T-cell (primary cell): ENCODE results near the gene CHD5. TPM values are rescaled to one million over a fixed set of nuclear protein-coding genes. Genes with fewer than 3 reads are reported as not detected.

Source experiments
- ATAC-seq, 4 experiments: fragments of 200-7000 bp in 3 of 4; fragments of 150-1000 bp in 1 of 4; cut with Tn5 transposase; replicated peaks in 1 of 4; 1 replicate in 3 of 4; 2 replicates in 1 of 4; pipeline ENCODE4 v1.10.0; 2021; ENCODE audit warnings: moderate library complexity in 3 of 4, mild to moderate bottlenecking in 2 of 4, moderate number of reproducible peaks in 1 of 4
- CTCF ChIA-PET, 2 donors: fragments of 300-600 bp; sonication (Branson Sonifier 250); formaldehyde crosslinking; loops; one replicate each; lab custom pipeline; 2022; ENCODE audit warnings: antibody characterized with exemption in 2 of 2; lab: Charles Lee
- POLR2A ChIA-PET, 2 donors: fragments of 300-600 bp; sonication (Branson Sonifier 250); formaldehyde crosslinking; loops; one replicate each; lab custom pipeline; 2022; ENCODE audit warnings: antibody characterized with exemption in 2 of 2; lab: Charles Lee
- DNase-seq, 35 experiments: peaks; one replicate each; pipeline versions ENCODE4 v3.0.0 to v3.0.0-alpha.2; 2013 to 2023
- H3K27ac ChIP-seq: one replicate; pipeline ENCODE4 v1.5.1; 2013; ENCODE audit warnings: low read length
- H3K27me3 ChIP-seq, 2 experiments: replicated peaks in 1 of 2; 1 replicate in 1 of 2; 2 replicates in 1 of 2; pipeline versions ENCODE4 v1.6.1 to v1.7.0; 2013; ENCODE audit warnings: low read length in 1 of 2, mixed read lengths in 1 of 2; ENCODE audit not compliant: control insufficient read depth in 2 of 2, insufficient read depth in 2 of 2; ENCODE audit errors: extremely low read depth in 1 of 2
- H3K36me3 ChIP-seq, 2 donors: 1 replicate in 1 of 2; 2 replicates in 1 of 2; pipeline versions ENCODE4 v1.6.1 to v1.7.0; 2013; ENCODE audit warnings: low read length in 1 of 2; ENCODE audit not compliant: control insufficient read depth in 2 of 2, insufficient read depth in 1 of 2; ENCODE audit errors: extremely low read depth in 1 of 2
- H3K4me1 ChIP-seq, 2 experiments: 1 replicate in 1 of 2; 2 replicates in 1 of 2; pipeline versions ENCODE4 v1.6.1 to v1.7.0; 2013; ENCODE audit warnings: low read length in 2 of 2, mixed read lengths in 1 of 2; ENCODE audit not compliant: insufficient read depth in 2 of 2, control insufficient read depth in 1 of 2; ENCODE audit errors: extremely low read depth in 1 of 2
- H3K4me3 ChIP-seq, 2 donors: 1 replicate in 1 of 2; 2 replicates in 1 of 2; pipeline versions ENCODE4 v1.5.1 to v1.7.0; 2013; ENCODE audit warnings: mild to moderate bottlenecking in 2 of 2, low read length in 1 of 2, moderate library complexity in 1 of 2; ENCODE audit not compliant: control insufficient read depth in 1 of 2; ENCODE audit errors: extremely low read depth in 1 of 2
- H3K9me3 ChIP-seq: 2 replicates; pipeline ENCODE4 v1.7.0; 2013
- H3K27ac Mint-ChIP-seq, 2 donors: one replicate each; pipeline ENCODE4 v1.8.0; 2020 to 2021; ENCODE audit warnings: mild to moderate bottlenecking in 2 of 2, mixed read lengths in 2 of 2
- H3K27me3 Mint-ChIP-seq, 2 donors: one replicate each; pipeline ENCODE4 v1.8.0; 2021 to 2022; ENCODE audit warnings: mixed read lengths in 2 of 2
- H3K36me3 Mint-ChIP-seq: one replicate; pipeline ENCODE4 v1.8.0; 2021; ENCODE audit warnings: mixed read lengths
- H3K4me1 Mint-ChIP-seq, 3 donors: one replicate each; pipeline ENCODE4 v1.8.0; 2020 to 2022; ENCODE audit warnings: mixed read lengths in 3 of 3, mild to moderate bottlenecking in 1 of 3
- H3K4me3 Mint-ChIP-seq, 3 donors: one replicate each; pipeline ENCODE4 v1.8.0; 2020 to 2022; ENCODE audit warnings: mild to moderate bottlenecking in 3 of 3, mixed read lengths in 3 of 3, moderate library complexity in 3 of 3
- H3K9me3 Mint-ChIP-seq, 3 donors: one replicate each; pipeline ENCODE4 v1.8.0; 2020 to 2022; ENCODE audit warnings: mixed read lengths in 3 of 3
- WGBS: methylation state at CpG from one replicate; pipeline ENCODE4 v1.1.5; 2013; ENCODE audit warnings: missing lambda C conversion rate; ENCODE audit not compliant: insufficient coverage; 5-methylcytosine and 5-hydroxymethylcytosine counted together
- total RNA-seq, 35 experiments: library from RNA in 6 of 35; stranded (reverse) in 6 of 35; fragments of 120-200 nt in 1 of 35; gene quantifications; one replicate each; pipeline versions ENCODE4 v1.2.1 to v1.2.4 and lab custom pipeline; 2013 to 2026

The CHD5 gene
- total RNA-seq, 5 donors from 2014 or later (not counting 1 experiment from before 2014, with no cell fraction given): 0.05 to 0.23 (median 0.16) TPM

DNA sequence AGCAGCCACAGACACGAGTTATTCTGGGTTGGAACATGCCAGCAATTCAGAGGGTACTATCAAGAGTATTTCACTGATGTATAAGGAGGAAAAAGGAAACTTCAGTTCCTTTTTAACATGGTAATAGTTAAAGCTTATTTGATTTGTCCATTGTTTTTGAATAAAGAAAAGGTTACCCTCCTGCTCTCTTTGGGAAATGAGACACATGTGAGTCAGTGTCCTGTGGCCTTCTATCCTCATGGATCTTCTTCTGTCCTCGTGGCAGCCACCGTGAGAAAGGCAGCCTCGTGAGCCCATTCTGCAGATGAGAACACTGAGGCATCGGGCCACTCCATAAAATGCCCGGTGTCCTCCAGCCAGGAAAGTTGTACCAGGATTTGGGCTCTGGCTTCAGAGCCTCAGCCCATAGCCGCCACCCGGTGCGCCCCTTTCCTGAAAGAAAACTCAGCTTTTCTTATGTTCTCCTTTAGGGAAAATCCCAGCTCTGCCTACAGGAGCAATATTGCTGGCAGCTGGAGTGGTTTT is 109.6 kb downstream of the CHD5 start:
- POLR2A ChIA-PET: no interaction called here
- H3K9me3 Mint-ChIP-seq: no peaks in the 10 kb centered on the region
- peaks cover 11% of the 10 kb centered on the region for H3K36me3 Mint-ChIP-seq
- Histone ChIP-seq H3K4me1 (peaks cover 0 to 5% of the 10 kb centered on the region in 2 experiments), H3K4me3 (no peak overlapping the region), H3K27me3 (no peaks in the 10 kb centered on the region), H3K36me3 (peaks cover 31 to 62% of the 10 kb centered on the region in 2 donors), H3K9me3 (no peaks in the 10 kb centered on the region), H3K27ac (no peak overlapping the region)
- ATAC-seq (no peak), DNase-seq (no peak)
- CTCF ChIA-PET: interaction anchor here in 1 of 2 donors (0.6 kb wide), 1 partner anchor 1718 kb away, joined by 3 read pairs; no protein-coding TSS in a partner anchor
- H3K4me3 Mint-ChIP-seq: no peak overlapping the region
- 94% methylated on average over 6 of the region's 9 CpGs for WGBS
- H3K27ac Mint-ChIP-seq: no peak overlapping the region
- peaks cover 0 to 14% (median 4%) of the 10 kb centered on the region in 3 donors for H3K4me1 Mint-ChIP-seq
- no peaks in the 10 kb centered on the region for H3K27me3 Mint-ChIP-seq

DNA sequence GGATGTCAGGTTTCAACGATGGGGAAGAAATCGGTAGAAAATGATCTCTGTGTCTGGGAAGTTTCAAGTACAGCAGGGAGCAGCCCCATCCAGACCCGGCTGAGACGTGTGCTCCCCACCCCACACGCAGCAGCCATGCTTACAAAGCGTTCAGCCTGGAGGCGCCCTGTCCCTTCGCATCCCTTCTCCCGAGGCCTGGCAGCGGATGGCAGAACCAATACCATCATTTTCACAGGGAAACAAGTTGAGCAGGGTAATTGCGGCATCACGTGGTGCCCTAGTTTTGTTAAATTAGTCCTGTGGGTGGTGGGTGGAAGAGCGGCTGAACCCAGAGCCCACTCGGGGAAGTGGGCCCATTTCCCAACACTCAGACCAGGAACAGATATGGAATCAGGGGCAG is 110.5 kb downstream of the CHD5 start:
- H3K4me3 Mint-ChIP-seq: no peak overlapping the region

DNA sequence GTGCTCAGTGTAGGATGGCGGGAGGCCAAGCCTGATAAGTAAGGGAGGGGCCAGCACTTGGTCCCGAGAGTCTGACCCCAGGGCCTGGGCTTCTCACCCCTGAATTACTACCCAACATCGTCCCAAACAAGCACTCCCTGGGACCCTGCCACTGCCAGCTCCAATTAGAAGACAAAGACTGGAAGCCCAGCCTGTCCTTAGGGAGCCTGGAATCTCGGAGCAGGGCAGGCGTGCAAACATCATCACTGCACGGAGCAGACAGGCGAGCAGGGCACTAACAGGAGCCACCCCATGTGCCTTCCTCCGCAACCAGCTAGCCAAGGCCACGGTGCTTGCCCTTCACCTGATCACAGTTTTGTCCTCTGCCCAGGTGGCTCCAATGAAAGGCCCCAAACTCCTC is 111.2 kb downstream of the CHD5 start:
- peaks cover 0 to 16% (median 4%) of the 10 kb centered on the region in 3 donors for H3K4me1 Mint-ChIP-seq
- Histone ChIP-seq H3K27ac (no peak overlapping the region), H3K4me3 (no peak overlapping the region), H3K36me3 (peaks cover 28 to 56% of the 10 kb centered on the region in 2 donors), H3K4me1 (peaks cover 0 to 8% of the 10 kb centered on the region in 2 experiments), H3K27me3 (no peaks in the 10 kb centered on the region), H3K9me3 (no peaks in the 10 kb centered on the region)
- H3K9me3 Mint-ChIP-seq: no peaks in the 10 kb centered on the region
- peaks cover 6% of the 10 kb centered on the region for H3K36me3 Mint-ChIP-seq
- no peak overlapping the region for H3K4me3 Mint-ChIP-seq
- WGBS: over 99% methylated on average over 9 of the region's 9 CpGs
- ATAC-seq: no peak
- DNase-seq: no peak
- CTCF ChIA-PET: no interaction called here
- POLR2A ChIA-PET: no interaction called here
- no peaks in the 10 kb centered on the region for H3K27me3 Mint-ChIP-seq
- H3K27ac Mint-ChIP-seq: no peak overlapping the region

More for the DNA sequence above, 110.5 kb downstream of the CHD5 start:
- Histone ChIP-seq H3K9me3 (no peaks in the 10 kb centered on the region), H3K4me3 (no peak overlapping the region), H3K4me1 (peaks cover 0 to 6% of the 10 kb centered on the region in 2 experiments), H3K27me3 (no peaks in the 10 kb centered on the region), H3K36me3 (peaks cover 31 to 61% of the 10 kb centered on the region in 2 donors), H3K27ac (no peak overlapping the region)
- no peaks in the 10 kb centered on the region for H3K9me3 Mint-ChIP-seq
- DNase-seq: no peak
- WGBS: 95% methylated on average over 4 of the region's 14 CpGs
- ChIA-PET POLR2A (no interaction called here), CTCF (no interaction called here)
- H3K27ac Mint-ChIP-seq: no peak overlapping the region
- no peak for ATAC-seq
- H3K36me3 Mint-ChIP-seq: peaks cover 4% of the 10 kb centered on the region
- H3K4me1 Mint-ChIP-seq: peaks cover 0 to 16% (median 4%) of the 10 kb centered on the region in 3 donors
- H3K27me3 Mint-ChIP-seq: no peaks in the 10 kb centered on the region

DNA sequence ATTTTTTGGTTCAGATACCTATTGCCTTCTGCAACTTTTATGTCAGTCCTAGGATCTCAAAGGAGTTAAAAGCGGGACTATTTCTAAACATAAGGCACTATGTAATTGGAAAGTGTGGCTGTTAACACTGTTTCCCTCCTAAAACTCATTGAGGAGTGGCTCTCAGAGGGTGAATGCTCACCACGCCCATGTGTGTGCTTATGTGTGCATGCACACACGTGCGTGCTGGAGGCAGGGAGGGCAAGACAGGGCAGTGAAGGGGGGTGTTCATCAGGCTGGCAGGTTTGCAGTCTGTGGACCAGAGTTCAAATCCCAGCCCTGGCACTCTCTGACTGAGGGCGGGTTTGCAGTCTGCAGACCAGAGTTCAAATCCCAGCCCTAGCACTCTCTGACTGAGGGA is 112.0 kb downstream of the CHD5 start:
- Histone ChIP-seq H3K36me3 (peaks cover 20 to 47% of the 10 kb centered on the region in 2 donors), H3K9me3 (no peaks in the 10 kb centered on the region), H3K27me3 (no peaks in the 10 kb centered on the region), H3K27ac (no peak overlapping the region), H3K4me1 (peaks cover 0 to 8% of the 10 kb centered on the region in 2 experiments), H3K4me3 (no peak overlapping the region)
- ChIA-PET CTCF (no interaction called here), POLR2A (no interaction called here)
- H3K4me1 Mint-ChIP-seq: peaks cover 0 to 20% (median 8%) of the 10 kb centered on the region in 3 donors
- H3K27me3 Mint-ChIP-seq: no peaks in the 10 kb centered on the region
- WGBS: 90% methylated on average over 3 of the region's 5 CpGs
- H3K36me3 Mint-ChIP-seq: peaks cover 11% of the 10 kb centered on the region
- H3K9me3 Mint-ChIP-seq: no peaks in the 10 kb centered on the region
- ATAC-seq: no peak
- H3K27ac Mint-ChIP-seq: no peak overlapping the region
- no peak for DNase-seq
- H3K4me3 Mint-ChIP-seq: no peak overlapping the region

DNA sequence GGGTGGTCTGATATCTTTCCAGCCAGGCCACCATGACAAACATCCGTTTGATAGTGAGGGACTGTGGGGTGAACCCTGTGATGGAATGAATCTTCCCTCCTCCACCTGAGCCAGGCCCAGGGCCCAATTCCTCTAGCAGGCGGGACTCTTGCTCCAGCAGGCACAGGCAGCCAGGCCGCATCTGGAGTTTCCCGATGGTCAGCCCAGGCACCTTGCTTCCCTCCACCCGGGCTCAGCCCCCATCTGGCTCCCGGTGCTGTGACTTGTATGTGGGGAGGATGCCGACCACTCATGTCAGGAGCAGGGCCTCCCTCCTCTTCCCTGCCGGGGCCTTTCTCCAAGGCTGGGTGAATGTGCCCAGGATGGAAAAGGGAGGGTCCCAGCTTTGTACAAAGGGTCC is 113.4 kb downstream of the CHD5 start:
- H3K36me3 Mint-ChIP-seq: peaks cover 16% of the 10 kb centered on the region
- ATAC-seq (no peak), DNase-seq (no peak)
- WGBS: 100% methylated on average over 1 of the region's 8 CpGs
- H3K4me3 ChIP-seq: no peak overlapping the region
- peaks cover 0 to 23% (median 10%) of the 10 kb centered on the region in 3 donors for H3K4me1 Mint-ChIP-seq
- H3K9me3 ChIP-seq: no peaks in the 10 kb centered on the region
- no peak overlapping the region for H3K4me3 Mint-ChIP-seq
- H3K27ac Mint-ChIP-seq: no peak overlapping the region
- H3K4me1 ChIP-seq: peaks cover 0 to 8% of the 10 kb centered on the region in 2 experiments
- H3K36me3 ChIP-seq: peaks cover 12 to 39% of the 10 kb centered on the region in 2 donors
- POLR2A ChIA-PET: no interaction called here
- no peak overlapping the region for H3K27ac ChIP-seq
- H3K27me3 ChIP-seq: no peaks in the 10 kb centered on the region
- CTCF ChIA-PET: no interaction called here
- no peaks in the 10 kb centered on the region for H3K9me3 Mint-ChIP-seq
- H3K27me3 Mint-ChIP-seq: no peaks in the 10 kb centered on the region

DNA sequence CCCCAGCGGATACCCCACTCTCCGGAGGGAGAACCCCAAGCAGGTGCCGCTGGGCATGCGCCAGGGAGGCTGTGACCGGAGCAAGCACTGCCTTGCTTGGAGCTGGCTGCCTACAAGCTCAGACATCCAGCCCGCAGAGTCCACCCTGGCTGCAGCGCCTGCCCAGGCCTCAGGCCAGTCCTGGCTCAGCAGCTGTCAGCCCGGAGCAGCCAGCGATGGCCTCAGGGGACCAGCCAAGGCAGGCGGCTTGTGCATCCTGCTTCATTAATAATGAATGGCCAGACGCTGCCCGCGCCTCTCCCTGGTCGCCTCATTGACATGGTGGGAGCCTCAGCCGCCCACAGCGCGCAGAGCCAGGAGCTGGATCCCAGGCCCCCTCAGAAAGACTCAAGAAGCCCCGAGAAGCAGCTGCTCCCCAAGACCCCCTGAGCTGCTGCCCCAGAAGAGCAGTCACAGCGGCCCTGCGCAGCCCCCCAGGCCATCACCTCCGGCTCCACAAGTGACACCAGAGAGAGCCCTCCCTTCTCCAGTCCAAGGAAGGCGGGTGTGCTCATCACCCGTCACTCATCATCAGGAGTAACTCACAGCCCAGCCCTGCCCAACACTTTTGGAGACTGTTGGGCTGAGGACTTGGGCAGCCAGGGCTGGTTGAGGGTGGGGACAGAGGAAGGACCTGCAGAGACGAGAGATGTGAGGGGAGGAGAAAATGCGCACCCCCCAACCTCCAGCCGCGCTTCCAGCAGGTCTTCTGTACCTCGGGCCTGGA is 114.8 kb downstream of the CHD5 start:
- Mint-ChIP-seq H3K27me3 (no peaks in the 10 kb centered on the region), H3K4me1 (peaks cover 0 to 23% (median 10%) of the 10 kb centered on the region in 3 donors), H3K36me3 (peaks cover 18% of the 10 kb centered on the region), H3K4me3 (no peak overlapping the region), H3K27ac (no peak overlapping the region), H3K9me3 (no peaks in the 10 kb centered on the region)
- Histone ChIP-seq H3K36me3 (peaks cover 6 to 39% of the 10 kb centered on the region in 2 donors), H3K27ac (no peak overlapping the region), H3K9me3 (no peaks in the 10 kb centered on the region), H3K4me1 (peaks cover 0 to 8% of the 10 kb centered on the region in 2 experiments), H3K27me3 (no peaks in the 10 kb centered on the region), H3K4me3 (no peak overlapping the region)
- no peak for ATAC-seq
- 98% methylated on average over 24 of the region's 28 CpGs for WGBS
- ChIA-PET CTCF (no interaction called here), POLR2A (interaction anchor here in 1 of 2 donors (0.5 to 0.6 kb wide), 2 partner anchors 10 to 12 kb away, joined by 3 read pairs; no protein-coding TSS in a partner anchor)
- DNase-seq: no peak
